SK-N-SH (cell line): ENCODE data around the gene KCNH8.

Source experiments
- MXI1 ChIP-seq: IDR thresholded peaks from 2 replicates; pipeline ENCODE4 v1.6.1; 2012; ENCODE audit warnings: mild to moderate bottlenecking, low read depth, low read length, improper control_type of control experiment
- SIN3A ChIP-seq: IDR thresholded peaks from 2 replicates; pipeline ENCODE4 v1.6.1; 2012; ENCODE audit warnings: low read depth, mild to moderate bottlenecking, low read length, moderate library complexity, borderline replicate concordance

GRCh38 chr3:19250959-19251610, 102.8 kb downstream of the KCNH8 start:
- TF ChIP-seq SIN3A (no peak), MXI1 (no peak)
